ENCODE measurements around the gene DECR2. TPM values are rescaled to one million over a fixed set of nuclear protein-coding genes. Genes with fewer than 3 reads are reported as not detected.

The DECR2 gene
- total RNA-seq, 1 experiment from 2014 or later: 37.2 TPM

GRCh38 chr16:392450-393030, 9.1 kb upstream of the DECR2 start:
- Mint-ChIP-seq H3K4me3 (ENCODE audit: unreplicated experiment) (no peak overlapping the region), H3K4me1 (ENCODE audit: insufficient read depth, unreplicated experiment) (no peaks in the 10 kb centered on the region), H3K27me3 (ENCODE audit: insufficient read depth, unreplicated experiment) (no peaks in the 10 kb centered on the region), H3K9me3 (ENCODE audit: unreplicated experiment) (no peaks in the 10 kb centered on the region), H3K36me3 (ENCODE audit: insufficient read depth, unreplicated experiment) (peaks cover 5% of the 10 kb centered on the region), H3K27ac (ENCODE audit: low read depth, unreplicated experiment) (no peak overlapping the region)
- CTCF ChIA-PET: interaction anchor here (0.6 to 0.9 kb wide), 4 partner anchors 16 to 335 kb away, joined by 3 to 10 read pairs (median 3); no protein-coding TSS in a partner anchor
- DNase-seq (ENCODE audit: unreplicated experiment): no peak
- no TSS peak for BruUV-seq (replicated peaks)
- intact Hi-C loops (cut with micrococcal nuclease): loop anchor here (1.0 to 5.0 kb wide), 2 partner anchors 133 to 195 kb away; no protein-coding TSS in a partner anchor
- TF ChIP-seq CTCF (IDR thresholded peaks at IDR 0.05; ENCODE audit: unreplicated experiment): no peak
- POLR2A ChIA-PET: interaction anchor here (0.6 to 1.3 kb wide), 3 partner anchors 9 to 32 kb away, joined by 3 read pairs; partner anchors contain the start of genes DECR2 and RAB11FIP3

GRCh38 chr16:396199-396598, 5.5 kb upstream of the DECR2 start:
- peak overlapping the region; percentile 66 for H3K4me3 Mint-ChIP-seq (ENCODE audit: unreplicated experiment)
- no peaks in the 10 kb centered on the region for H3K9me3 Mint-ChIP-seq (ENCODE audit: unreplicated experiment)
- H3K36me3 Mint-ChIP-seq (ENCODE audit: insufficient read depth, unreplicated experiment): peaks cover 15% of the 10 kb centered on the region
- H3K27me3 Mint-ChIP-seq (ENCODE audit: insufficient read depth, unreplicated experiment): no peaks in the 10 kb centered on the region
- POLR2A ChIA-PET: interaction anchor here (0.6 to 2.2 kb wide), 3 partner anchors 14 to 351 kb away, joined by 3 to 6 read pairs (median 3); no protein-coding TSS in a partner anchor
- H3K27ac Mint-ChIP-seq (ENCODE audit: low read depth, unreplicated experiment): peak overlapping the region; percentile 25
- no TSS peak for BruUV-seq (replicated peaks)
- CTCF ChIA-PET: no interaction called here
- no peak for TF ChIP-seq CTCF (IDR thresholded peaks at IDR 0.05; ENCODE audit: unreplicated experiment)
- DNase-seq (ENCODE audit: unreplicated experiment): no peak
- intact Hi-C loops (cut with micrococcal nuclease): no loop called here
- peaks cover 7% of the 10 kb centered on the region for H3K4me1 Mint-ChIP-seq (ENCODE audit: insufficient read depth, unreplicated experiment)

GRCh38 chr16:396605-397004, 5.1 kb upstream of the DECR2 start:
- no peaks in the 10 kb centered on the region for H3K9me3 Mint-ChIP-seq (ENCODE audit: unreplicated experiment)
- peaks cover 7% of the 10 kb centered on the region for H3K4me1 Mint-ChIP-seq (ENCODE audit: insufficient read depth, unreplicated experiment)
- ChIA-PET POLR2A (interaction anchor here (2.2 kb wide), 1 partner anchor 14 kb away, joined by 6 read pairs; no protein-coding TSS in a partner anchor), CTCF (no interaction called here)
- TF ChIP-seq CTCF (IDR thresholded peaks at IDR 0.05; ENCODE audit: unreplicated experiment): no peak
- intact Hi-C loops (cut with micrococcal nuclease): no loop called here
- DNase-seq (ENCODE audit: unreplicated experiment): no peak
- H3K27me3 Mint-ChIP-seq (ENCODE audit: insufficient read depth, unreplicated experiment): no peaks in the 10 kb centered on the region
- H3K4me3 Mint-ChIP-seq (ENCODE audit: unreplicated experiment): peak overlapping the region; percentile 66
- H3K36me3 Mint-ChIP-seq (ENCODE audit: insufficient read depth, unreplicated experiment): peaks cover 15% of the 10 kb centered on the region
- BruUV-seq (replicated peaks): no TSS peak
- H3K27ac Mint-ChIP-seq (ENCODE audit: low read depth, unreplicated experiment): peak overlapping the region; percentile 25

- no TSS peak for BruUV-seq (replicated peaks)
- Mint-ChIP-seq H3K4me1 (ENCODE audit: insufficient read depth, unreplicated experiment) (peaks cover 7% of the 10 kb centered on the region), H3K9me3 (ENCODE audit: unreplicated experiment) (no peaks in the 10 kb centered on the region), H3K27ac (ENCODE audit: low read depth, unreplicated experiment) (peak within 1 kb of the TSS; percentile 25), H3K36me3 (ENCODE audit: insufficient read depth, unreplicated experiment) (peaks cover 15% of the 10 kb centered on the region), H3K27me3 (ENCODE audit: insufficient read depth, unreplicated experiment) (no peaks in the 10 kb centered on the region), H3K4me3 (ENCODE audit: unreplicated experiment) (peak within 1 kb of the TSS; percentile 66)
- POLR2A ChIA-PET: no interaction called here
- no peak for DNase-seq (ENCODE audit: unreplicated experiment)
- intact Hi-C loops (cut with micrococcal nuclease): no loop called here
- CTCF ChIA-PET: no interaction called here
- TF ChIP-seq CTCF (IDR thresholded peaks at IDR 0.05; ENCODE audit: unreplicated experiment): no peak
Measured at GRCh38 chr16:397135-397661, 4.5 kb upstream of the DECR2 start, which contains the start of gene NME4. Gene NME4, plus strand, starts transcription at chr16:397199. Its CDS starts 24 bp downstream, at chr16:397223.
